Pulmonary artery endothelial cell (primary cell): ENCODE measurements around the gene TBCD. TPM values are rescaled to one million over a fixed set of nuclear protein-coding genes. Genes with fewer than 3 reads are reported as not detected.
"Not testable (repeated sequence)": the region's sequence is repeated elsewhere in the genome, so short reads cannot be mapped to it uniquely, and the experiment has no call there.

Experiments used
- DNase-seq: peaks from one replicate; pipeline ENCODE4 v3.0.0-alpha.2; 2011; ENCODE audit warnings: low read depth, low spot score
- total RNA-seq: library from RNA; depleted of rRNA; stranded (reverse); fragments of >200 nt; gene quantifications from 2 replicates; pipeline ENCODE4 v1.2.3, GENCODE V29; 2014

TBCD gene
- total RNA-seq, 1 donor from 2014 or later, result 77.0 TPM

GRCh38 chr17:82765371-82765770 is 13.5 kb downstream of the TBCD start:
- no peak for DNase-seq

- DNase-seq, result no peak
Measured at GRCh38 chr17:82767041-82767754, 15.3 kb downstream of the TBCD start.

GRCh38 chr17:82769041-82769440 is 17.2 kb downstream of the TBCD start:
- DNase-seq, result no peak

GRCh38 chr17:82772026-82772425 is 20.2 kb downstream of the TBCD start:
- DNase-seq, result no peak

GRCh38 chr17:82774456-82774855 is 22.6 kb downstream of the TBCD start:
- not testable (repeated sequence) for DNase-seq

GRCh38 chr17:82775001-82775823 is 23.3 kb downstream of the TBCD start:
- DNase-seq, result no peak

GRCh38 chr17:82776454-82776853 is 24.6 kb downstream of the TBCD start:
- DNase-seq, result no peak

- DNase-seq, result not testable (repeated sequence)
Measured at GRCh38 chr17:82777778-82778375, 26.0 kb downstream of the TBCD start.

- no peak for DNase-seq
Measured at GRCh38 chr17:82779541-82779940, 27.7 kb downstream of the TBCD start.

GRCh38 chr17:82780195-82780594 is 28.3 kb downstream of the TBCD start:
- DNase-seq, result no peak

GRCh38 chr17:82780971-82781893 is 29.4 kb downstream of the TBCD start:
- DNase-seq, result no peak

GRCh38 chr17:82781894-82782274 is 30.0 kb downstream of the TBCD start:
- DNase-seq, result peak; percentile 20

GRCh38 chr17:82782657-82783207 is 30.9 kb downstream of the TBCD start:
- no peak for DNase-seq

- no peak for DNase-seq
Measured at GRCh38 chr17:82783498-82783897, 31.6 kb downstream of the TBCD start.

GRCh38 chr17:82785581-82785980 is 33.7 kb downstream of the TBCD start:
- DNase-seq, result not testable (repeated sequence)

- no peak for DNase-seq
Measured at GRCh38 chr17:82786427-82786826, 34.6 kb downstream of the TBCD start.

GRCh38 chr17:82787081-82787848 is 35.4 kb downstream of the TBCD start:
- no peak for DNase-seq

GRCh38 chr17:82788206-82789001 is 36.5 kb downstream of the TBCD start:
- DNase-seq, result no peak

- DNase-seq, result no peak
Measured at GRCh38 chr17:82789051-82789592, 37.3 kb downstream of the TBCD start.
